ENCODE measurements around the gene PPIF.

Gene PPIF

DNA sequence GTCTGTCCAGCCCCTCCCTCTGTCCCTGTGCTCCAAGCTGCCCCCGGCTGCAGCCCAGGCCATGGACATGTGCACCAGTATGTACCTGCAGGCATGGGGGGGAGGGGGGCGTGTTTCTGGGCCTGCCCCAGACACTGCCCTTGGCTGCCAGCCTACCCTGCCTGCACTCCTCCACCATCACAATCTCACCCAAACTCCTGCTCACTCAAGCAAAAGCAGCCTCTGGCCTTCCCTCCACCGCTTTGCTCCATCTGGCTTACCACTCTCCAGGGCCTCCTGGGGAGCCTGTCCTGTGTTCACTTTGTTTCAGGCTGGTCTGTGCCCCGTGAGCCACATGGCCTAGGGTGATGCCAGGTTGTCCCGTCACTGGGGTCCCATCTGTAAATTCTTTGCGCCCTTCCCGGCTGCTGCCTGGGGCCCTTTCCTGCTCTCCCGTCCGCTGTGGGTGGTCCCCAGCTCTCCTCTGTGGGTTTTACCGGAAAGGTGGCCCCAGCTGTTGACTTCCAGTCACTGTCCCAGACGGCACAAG lies 33.3 kb upstream of the PPIF start:
- DNase-seq (ENCODE audit: low spot score): no peak

DNA sequence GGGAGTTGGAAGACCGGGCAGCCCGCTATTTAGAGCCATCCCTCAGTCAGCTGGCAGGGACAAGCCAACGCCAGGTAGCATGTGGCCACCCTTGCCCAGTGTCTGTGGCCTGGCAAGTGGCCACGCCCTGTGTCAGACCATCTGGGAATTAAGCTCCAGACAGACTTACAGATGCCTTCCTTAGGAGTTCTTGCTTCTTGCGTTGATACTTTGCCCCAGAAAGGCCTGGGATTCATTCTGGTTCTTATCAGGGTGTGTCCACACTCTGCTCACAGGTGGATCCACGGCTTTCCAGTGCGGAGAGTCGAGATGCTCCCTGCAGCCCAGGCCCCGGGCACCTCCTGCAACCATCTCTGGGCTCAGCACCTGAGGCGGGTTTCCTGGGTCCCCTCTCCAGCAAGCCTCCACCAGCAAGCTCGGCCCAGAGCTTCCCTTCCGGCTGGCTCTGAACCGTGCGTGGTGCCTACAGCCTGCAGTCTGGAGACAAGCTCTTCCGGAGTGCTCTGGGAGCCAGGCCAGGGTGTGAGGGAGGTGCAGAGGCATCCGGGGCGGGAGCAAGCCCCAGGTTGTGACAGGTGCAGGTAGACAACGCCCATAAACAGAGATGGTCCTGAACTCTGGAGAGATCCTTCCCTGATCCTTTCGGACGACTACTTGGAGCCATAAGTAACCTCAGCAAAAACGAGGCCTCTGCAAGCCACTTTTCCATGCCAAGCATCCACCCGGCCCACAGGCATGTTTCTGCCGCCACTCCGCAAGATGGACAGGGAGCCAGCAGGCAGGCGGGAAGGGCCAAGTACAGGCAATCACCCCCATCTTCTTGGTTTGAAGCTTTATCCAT lies 32.3 kb upstream of the PPIF start:
- DNase-seq (ENCODE audit: low spot score): no peak

DNA sequence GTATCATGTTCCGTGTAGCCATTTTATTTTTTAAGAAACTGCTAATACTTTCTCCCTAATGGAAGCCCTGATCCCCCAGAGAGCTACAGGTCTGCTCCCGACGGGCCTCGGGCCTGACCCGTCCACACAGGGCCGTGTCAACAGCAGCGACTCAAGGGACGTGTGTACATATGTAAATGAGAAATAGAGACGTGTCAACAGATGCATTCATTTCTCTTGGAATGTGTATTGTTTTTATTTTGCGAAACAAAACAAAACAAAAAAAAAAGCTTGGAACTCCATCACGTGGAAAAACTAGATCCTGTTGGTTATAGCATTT lies 31.7 kb upstream of the PPIF start:
- DNase-seq (ENCODE audit: low spot score): no peak

DNA sequence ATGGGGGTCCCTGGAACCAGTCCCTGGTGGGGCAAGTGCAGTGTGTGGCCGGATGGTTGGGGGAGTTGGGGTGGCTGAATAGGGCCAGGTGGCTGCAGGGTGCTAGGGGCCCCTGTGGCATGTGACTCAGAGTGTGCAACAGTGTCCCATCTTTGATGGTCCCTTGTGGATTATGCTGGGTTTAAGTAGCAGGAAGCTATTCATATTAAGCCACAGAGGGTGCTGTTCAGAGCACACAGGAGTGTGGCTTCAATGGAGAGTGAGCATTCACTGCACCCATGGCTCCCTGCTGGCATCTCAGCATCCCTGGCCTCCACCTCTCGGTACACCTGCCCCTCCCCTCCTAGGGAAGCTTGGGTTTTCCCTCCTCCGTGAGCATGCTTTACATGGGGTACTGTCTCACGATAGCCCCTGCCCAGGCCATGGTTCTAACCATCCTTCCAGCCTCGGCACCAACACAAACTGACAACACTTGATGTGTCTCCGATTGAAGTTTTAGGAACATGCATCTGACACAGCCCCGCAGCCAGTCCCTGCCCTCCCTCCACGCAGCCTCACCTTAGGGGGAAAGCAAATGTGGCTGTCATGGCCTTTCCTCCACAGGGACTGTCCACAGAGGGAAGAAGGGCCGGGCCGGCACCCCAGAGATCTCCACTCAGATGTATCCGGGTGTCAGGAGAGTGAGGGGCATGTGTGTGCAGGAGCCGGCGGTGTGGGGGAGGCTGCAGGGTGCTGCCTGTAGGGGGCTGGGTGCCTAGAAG lies 30.4 kb upstream of the PPIF start:
- DNase-seq (ENCODE audit: low spot score): no peak

DNA sequence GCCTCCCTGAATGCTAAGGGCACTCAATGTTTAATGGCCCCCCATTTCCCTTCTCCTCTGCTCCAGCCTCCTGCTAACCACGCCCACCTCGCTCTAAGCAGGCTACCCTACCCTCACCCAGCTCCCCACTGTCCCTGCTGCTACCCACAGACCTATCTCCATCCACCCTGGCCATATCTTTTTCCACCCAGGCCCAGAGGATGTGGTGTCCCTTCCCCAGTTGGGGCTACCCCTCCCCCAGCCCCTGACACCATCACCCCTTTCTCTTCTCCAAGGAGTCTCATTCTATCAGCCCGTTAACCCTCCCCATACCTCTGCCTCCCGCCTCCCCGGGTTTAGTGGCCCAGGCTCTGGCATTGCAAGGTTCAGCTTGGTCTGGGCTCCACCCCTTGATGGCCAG lies 28.9 kb upstream of the PPIF start:
- DNase-seq (ENCODE audit: low spot score): no peak

DNA sequence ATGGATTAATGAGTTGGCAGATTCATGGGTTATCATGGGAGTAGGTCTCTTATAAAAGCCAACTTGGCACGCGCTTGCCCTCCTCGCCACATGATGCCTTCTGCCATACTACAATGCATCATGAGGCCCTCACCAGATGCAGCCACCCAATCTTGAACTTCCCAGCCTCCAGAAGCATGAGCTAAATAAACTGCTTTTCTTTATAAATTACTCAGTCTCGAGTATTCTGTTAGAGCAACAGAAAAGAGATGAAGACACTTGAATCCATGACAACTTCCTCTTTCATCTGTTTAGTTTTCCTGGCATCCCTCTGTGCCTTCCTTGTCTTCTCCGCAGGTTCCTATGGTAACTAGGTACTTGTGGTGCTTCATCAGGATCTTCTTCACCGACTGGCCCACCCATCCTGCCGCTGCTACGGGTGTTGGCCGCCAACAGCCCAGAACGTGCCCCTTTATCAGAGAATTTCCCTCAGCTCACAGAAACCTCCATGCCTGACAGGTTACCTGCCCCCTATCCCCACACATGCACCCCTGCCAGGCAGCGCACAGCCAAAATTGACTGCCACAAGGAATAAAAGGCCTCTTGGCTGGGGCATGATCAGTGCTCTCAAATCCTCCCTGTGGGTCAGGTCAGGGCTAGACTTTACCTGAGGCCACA lies 28.0 kb upstream of the PPIF start:
- no peak for DNase-seq (ENCODE audit: low spot score)

DNA sequence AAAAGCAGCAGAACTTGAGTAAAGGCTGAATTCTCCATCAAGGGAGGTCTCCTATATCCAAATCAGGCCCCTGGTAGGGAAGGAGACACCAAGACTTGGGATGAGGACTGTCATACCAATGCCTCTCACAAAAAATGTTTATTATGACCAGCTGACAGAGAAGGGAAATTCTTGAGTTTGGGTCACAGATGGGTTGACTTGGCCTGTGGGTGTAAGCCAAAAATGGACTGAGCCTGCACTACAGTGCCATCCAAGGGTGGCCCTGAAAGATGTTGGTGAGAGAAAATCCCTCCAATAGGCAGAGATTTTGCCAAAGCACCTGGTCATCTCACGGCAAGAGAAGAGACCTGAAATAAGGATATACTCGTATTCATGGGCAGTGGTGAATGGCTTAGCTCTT lies 27.0 kb upstream of the PPIF start:
- no peak for DNase-seq (ENCODE audit: low spot score)

DNA sequence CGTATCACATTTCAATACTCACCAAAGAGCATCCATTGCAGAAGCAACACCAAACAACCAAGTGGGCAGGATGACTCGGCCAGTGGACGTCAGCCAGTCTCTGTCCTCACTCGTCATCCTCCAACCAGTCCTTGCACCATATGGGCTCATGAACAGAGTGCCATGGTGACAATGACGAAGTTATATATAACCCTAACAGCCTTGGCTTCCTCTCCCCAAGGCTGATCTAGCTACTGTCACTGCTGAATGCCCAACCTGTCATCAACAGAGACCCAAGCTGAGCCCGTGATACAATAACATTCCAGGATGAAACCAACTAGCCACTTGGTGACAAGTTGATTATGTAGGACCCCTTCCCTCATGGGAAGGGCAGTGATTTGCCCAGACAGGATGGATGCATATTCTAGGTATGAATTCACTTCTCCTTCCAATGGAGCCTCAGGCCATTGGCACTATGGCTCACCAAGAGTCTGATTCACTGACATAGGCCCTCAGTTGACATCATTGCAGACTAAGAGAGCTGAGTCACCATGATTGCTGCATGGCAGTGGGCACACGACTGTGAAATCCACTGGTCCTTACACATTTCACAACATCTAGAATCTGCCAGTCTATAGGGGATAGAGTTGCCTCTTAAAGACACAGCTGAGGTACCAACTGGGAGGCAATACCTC lies 26.3 kb upstream of the PPIF start:
- no peak for DNase-seq (ENCODE audit: low spot score)

DNA sequence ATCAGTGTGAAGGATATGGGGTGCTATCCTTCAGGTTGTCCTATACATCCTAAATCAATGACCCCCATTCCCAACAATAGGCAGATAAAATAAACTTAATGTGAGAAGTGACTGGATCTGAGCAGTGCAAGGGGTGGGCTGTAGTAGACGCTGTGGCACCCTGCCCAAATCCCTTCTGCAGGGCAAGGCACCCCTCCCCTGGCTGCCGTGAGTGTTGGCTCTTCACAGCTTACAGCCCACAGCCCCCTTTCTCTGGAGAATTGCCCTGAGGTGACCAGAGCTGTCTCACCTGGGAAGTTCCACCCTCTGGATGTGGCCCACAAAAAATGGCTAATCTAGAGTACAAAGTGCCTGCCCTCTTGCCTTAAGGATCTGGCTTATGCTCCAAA lies 25.8 kb upstream of the PPIF start:
- DNase-seq (ENCODE audit: low spot score): no peak

DNA sequence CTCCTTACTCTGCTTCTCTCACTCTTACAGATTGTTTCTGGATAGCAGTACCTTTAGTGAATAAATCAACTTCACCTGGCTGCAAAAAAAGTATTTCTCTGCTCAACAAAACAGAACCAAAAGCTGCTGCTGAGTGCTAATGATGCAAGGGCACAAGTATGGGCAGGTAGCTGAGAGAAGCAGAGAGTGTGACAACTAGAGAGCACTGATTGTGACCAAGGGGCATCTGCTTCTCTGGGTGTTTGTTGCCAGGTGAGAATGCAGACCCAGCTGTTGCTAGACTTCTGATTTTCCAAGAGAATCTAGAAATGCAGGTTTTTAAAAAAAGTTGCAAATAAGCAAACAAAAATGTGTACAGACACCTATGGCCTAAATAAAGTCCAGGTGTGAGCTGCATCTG lies 25.3 kb upstream of the PPIF start:
- no peak for DNase-seq (ENCODE audit: low spot score)

DNA sequence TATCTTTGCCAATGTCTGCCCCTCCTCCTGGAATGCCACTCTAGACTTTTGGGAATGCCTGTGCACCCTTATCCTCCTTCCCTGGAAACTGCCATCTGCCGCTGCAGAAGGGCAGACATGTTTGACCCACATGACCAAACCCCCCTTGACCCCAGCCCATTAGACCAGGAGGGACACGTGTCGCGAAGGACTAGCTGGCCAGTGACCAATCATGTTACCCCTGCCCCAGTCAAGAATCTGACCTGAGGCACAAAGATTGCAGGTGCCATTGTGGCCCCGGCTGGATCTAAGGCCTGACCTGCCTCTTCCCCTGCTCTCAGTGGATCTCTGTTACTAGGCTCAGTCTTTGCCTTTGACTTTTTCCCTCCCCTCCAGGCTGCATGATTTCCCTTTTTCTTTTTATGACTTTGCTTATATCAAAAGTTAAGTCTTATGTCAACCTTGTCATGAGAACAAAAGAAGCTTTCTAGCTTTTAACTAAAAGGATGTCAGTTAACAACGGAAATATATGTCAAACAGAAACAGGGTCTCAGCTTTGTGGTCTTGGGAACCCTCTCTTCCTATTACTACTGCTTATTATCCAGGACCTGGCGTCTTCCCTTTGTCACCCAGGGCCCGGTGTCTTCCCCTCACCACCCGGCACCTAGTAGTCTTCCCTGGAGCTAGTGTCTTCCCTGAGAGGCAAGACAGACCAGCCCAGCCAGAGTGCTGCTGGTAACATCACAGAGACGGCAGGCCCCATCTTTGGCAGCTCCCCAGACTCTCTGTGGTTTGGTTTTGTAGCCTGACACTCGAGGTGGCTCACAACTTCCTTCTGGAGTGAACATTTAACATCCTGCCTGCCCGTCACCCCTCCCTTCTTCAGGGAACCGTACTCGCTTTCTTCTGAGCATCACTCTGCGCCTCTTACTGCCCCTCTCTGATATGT lies 24.4 kb upstream of the PPIF start:
- DNase-seq (ENCODE audit: low spot score): no peak

DNA sequence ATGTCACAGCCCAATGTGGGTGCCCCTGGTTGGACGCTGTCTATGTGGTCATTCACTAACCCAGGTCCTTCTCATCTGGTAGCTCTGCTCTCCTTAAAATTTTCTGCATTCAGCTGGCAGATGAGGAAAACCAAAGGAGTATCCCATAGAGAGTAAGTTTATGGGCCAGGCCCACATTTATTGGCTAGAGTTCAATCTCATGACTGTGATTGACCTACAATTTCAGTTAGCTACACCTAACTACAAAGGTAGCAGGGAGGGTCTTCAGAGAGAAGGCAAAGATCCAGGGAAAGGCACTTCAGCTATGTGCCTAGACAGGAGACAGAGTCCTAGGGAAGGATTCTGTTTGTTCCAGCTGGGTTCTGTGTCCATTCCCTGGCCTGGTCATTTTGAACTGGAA lies 23.7 kb upstream of the PPIF start:
- no peak for DNase-seq (ENCODE audit: low spot score)

DNA sequence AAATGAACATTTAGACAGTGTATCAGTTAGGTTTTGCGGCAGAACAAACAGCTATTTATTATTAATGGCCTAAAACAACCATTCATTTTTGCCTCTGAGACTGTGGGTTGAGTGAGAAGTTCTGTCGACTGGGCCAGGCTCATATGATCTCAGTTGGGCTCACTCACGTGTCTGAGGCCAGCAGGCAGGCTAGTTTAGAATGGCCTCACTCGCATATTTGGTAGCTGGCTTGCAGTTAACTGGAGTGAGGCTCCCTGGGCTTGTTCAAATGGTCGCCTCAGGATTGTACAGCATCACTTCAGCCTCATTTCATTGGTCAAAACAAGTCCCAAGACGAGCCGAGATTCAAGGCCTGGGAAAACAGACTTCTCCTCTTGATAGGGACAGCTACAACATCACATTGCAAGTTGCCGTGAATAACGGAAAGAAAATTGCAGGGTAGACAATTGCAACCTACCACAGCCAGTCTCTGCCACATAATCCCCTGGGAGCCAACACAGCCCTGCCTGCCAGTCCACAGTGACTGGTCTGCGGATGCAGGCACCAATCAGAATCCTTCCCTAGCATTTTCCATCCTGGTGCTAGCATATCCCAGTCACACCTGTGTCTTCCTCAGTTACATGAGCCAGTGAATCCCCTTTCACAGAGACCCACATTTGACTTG lies 23.1 kb upstream of the PPIF start:
- no peak for DNase-seq (ENCODE audit: low spot score)

DNA sequence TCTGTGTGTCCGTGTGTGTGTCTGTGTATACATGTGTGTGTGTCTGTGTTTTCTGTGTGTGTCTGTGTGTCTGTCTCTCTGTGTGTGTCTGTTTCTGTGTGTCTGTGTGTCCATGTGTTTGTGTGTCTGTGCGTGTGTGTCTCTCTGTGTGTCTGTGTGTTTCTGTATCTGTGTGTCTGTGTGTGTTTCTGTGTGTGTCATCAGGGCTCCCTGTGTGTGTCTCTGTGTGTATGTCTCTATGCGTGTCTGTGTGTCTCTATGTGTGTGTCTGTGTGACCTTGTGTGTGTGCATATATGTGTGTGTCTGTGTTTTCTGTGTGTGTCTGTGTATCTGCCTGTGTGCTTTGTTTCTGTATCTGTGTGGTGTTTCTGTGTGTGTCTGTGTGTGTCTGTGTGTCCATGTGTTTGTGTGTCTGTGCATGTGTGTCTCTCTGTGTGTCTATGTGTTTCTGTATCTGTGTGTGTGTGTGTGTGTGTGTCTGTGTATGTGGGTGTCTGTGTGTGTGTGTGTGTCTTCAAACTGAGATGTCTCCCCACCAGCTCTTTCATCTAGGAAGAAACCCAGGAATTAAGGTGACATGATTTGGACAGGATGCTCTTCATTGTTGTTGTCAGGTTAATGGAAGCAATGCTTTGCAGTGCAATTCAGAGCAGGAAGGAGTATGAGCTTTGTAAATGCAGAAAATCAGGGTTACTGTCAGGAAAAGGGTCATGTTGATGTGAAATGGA lies 20.7 kb upstream of the PPIF start:
- DNase-seq (ENCODE audit: low spot score): no peak

DNA sequence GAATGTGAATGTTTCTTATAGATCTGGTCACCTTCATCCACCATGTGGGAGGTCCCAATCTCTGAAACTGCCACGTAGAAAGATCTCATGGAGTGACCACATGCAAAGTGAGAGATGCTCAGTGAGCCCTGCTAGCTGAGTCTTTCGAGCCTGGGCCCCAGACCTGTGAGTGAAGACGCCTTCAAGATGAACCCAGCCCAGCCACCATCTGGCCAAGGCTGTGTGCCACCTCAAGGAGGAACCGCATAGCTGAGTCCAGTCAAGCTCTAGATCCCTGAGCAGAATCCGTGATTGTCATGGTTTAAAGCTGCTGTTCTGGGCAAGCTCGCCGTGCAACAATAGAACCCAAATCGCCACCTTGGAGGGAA lies 20.2 kb upstream of the PPIF start:
- DNase-seq (ENCODE audit: low spot score): no peak

DNA sequence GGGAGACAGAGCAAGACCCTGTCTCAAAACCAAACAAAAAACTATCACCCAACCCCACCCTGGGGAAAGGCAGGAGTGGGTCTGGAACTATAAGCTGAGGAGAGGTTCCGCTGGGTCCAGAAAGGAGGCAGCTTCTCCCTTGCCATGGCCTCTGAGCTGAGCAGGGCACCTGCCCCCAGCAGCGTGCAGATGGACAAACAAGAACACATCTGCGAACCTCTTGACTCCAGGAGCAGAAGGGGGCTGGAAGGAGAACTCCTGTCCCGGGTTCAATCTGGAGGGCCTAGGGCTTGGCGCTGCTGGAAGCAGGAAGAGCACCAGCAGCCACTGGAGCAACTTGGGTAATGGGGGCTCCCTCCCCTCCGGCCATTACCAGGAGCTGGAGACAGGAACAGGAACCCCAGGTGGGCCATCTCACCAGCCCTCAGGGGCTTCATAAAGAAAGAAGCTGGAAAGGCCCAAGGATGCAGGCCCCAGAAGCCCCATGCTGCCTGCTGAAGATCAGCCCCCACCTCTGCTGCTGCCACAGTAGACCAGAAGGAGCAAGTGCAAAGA lies 19.0 kb upstream of the PPIF start:
- DNase-seq (ENCODE audit: low spot score): no peak

DNA sequence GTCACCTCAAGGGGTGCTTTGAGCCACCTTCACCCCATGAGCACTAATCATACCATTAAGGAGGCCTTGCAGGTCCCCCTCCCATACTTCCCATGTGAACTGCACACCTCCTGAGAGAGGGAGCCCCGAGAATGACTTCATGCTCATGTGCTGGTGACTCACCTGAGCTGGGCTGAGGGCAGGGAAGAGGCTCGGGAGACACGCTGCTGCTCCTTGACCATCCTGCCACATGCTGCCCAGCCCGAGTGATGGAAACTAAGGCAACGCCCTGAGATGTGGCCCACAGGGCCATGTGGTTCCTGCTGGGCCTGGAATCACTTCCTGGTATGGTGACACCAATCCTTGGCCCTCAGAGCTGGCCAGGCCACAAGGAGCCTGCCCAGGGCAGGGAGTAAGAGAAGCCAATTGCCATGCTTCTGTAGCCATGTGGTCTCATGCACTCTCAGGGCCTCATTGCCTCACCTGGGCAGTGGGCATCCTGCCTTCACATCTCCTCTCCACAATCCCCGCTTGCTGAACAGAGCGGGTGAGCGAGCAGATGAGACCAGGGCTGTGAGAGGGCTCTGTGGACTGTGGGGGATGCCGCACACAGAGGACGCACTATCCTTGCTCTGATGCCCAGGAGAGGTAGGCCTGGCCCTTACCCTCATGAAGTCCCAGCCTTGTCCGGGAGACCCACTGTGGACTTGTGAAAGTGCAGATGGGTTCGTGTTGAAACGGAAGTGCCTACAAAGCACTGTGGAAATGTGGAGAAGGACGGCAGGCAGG lies 18.3 kb upstream of the PPIF start:
- no peak for DNase-seq (ENCODE audit: low spot score)

DNA sequence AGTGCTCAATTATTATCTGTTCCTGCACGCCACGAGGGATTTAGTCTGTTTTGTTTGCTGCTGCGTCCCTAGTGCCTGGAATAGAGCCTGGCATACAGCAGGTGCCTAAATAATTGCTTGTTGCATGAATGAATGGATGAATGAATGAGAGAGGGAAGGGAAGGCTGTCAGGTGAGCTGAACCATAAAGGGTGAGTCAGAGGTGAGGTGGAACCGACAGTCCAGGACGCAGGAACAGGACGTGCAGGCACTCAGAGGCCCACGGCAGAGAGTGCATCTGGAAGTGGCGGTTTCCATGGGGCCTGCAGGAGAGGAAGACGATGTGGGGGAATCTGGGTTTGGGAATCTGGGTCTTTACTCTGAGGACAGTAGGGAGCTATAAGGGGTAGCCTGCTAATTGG lies 17.7 kb upstream of the PPIF start:
- no peak for DNase-seq (ENCODE audit: low spot score)

DNA sequence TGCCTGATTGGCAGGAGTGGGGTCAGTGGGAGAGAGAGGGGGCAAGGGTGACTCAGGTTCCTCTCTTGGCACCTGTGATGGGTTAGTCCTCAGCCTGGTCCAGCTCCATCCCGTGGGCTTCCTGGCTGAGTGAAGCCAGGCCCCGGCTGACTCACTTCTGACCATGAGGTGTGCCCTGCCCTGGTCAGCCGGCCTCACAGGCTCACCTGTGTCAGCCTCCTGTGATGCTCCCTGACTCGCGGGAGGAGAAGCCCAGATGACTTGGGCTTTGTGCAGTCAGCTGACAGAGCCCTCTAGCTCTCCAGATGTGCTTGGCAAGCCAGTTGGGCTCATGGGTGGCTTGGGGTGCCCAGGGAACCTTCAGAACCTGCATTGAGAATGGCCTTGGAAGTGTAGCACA lies 16.0 kb upstream of the PPIF start:
- DNase-seq (ENCODE audit: low spot score): no peak
